Pancreas (tissue), 10 donors: ENCODE data around the gene FCRLB. TPM values are rescaled to one million over a fixed set of nuclear protein-coding genes. Genes with fewer than 3 reads are reported as not detected.

Experiments used
- ATAC-seq, 4 donors: fragments of 200-7000 bp; cut with Tn5 transposase; one replicate each; pipeline versions ENCODE4 v1.8.0 to v1.9.1; 2020; ENCODE audit warnings: mild to moderate bottlenecking in 4 of 4, moderate library complexity in 4 of 4
- DNase-seq, 6 donors: peaks; one replicate each; pipeline ENCODE4 v3.0.0-alpha.2; 2020
- FAIRE-seq: peaks from 2 replicates; lab custom pipeline; 2012; peaks lifted over from hg19 to GRCh38; lab: Jason Lieb, UNC
- H3K27ac ChIP-seq, 4 donors: fragments of 200-600 bp; sonication (generic); 1 replicate in 3 of 4; 2 replicates in 1 of 4; pipeline versions ENCODE4 v1.5.0 to v1.8.0; 2020
- H3K27me3 ChIP-seq, 4 donors: fragments of 200-600 bp; one replicate each; pipeline ENCODE4 v1.8.0; 2021
- H3K36me3 ChIP-seq, 3 donors: fragments of 200-600 bp; sonication (generic) in 1 of 3; one replicate each; pipeline versions ENCODE4 v1.5.0 to v1.8.0; 2020 to 2021
- H3K4me1 ChIP-seq, 3 donors: fragments of 200-600 bp; one replicate each; pipeline ENCODE4 v1.8.0; 2021
- H3K4me3 ChIP-seq, 4 donors: fragments of 200-600 bp; sonication (generic) in 2 of 4; one replicate each; pipeline versions ENCODE4 v1.5.0 to v1.8.0; 2020 to 2021
- H3K9me3 ChIP-seq, 4 donors: fragments of 200-600 bp; one replicate each; pipeline ENCODE4 v1.8.0; 2021
- CTCF ChIP-seq, 4 donors: fragments of 200-600 bp; sonication (generic) in 3 of 4; IDR thresholded peaks; one replicate each; pipeline versions ENCODE4 v1.5.0 to v1.8.0; 2021; ENCODE audit warnings: antibody characterized with exemption in 4 of 4
- WGBS, 2 donors: extraction: QIAGEN DNeasy Blood & Tissue Kit; methylation state at CpG; one replicate each; pipeline ENCODE4 v1.1.7; 2013; 5-methylcytosine and 5-hydroxymethylcytosine counted together
- intact Hi-C, 3 donors: fragments of 100-400 bp; cut with DNase I; formaldehyde crosslinking; loops; one replicate each; pipeline versions ENCODE4 v1.11.1 to v1.14.2; 2022
- polyA plus RNA-seq, 2 donors: library from polyadenylated mRNA; stranded (reverse); fragments of 200-250 nt; gene quantifications; one replicate each; pipeline ENCODE4 v1.2.3, GENCODE V29; 2013
- total RNA-seq, 6 donors: library from RNA; stranded (reverse); fragmentation: NEBNext Ultra II Directional in 4 of 6; extraction: Animal tissue kit (Norgen Biotek cat#: 25700) in 4 of 6; gene quantifications; one replicate each; pipeline versions ENCODE4 v1.2.1 to v1.2.4, GENCODE V29; 2021 to 2023
- donor health status: healthy with polysubstance abuse.
- donor health status: DM: no; HTN: no; CAD: no; lungs with moderate emphysema.
- donor health status: DM: no; HTN: no; CAD: no.
- donor health status: control.
- donor health status: control.
- donor health status: Bipolar disorder and iron deficiency.
- donor health status: DM: yes; HTN: yes; CAD: no.
- donor health status: DM: no; HTN: no; CAD: no.
- donor health status: DM: no; HTN: no; CAD: no.
- donor health status: DM: yes; HTN: yes; CAD: no.

Gene FCRLB
- total and polyA plus RNA-seq, 8 donors: 0.14 to 0.51 (median 0.36) TPM

GRCh38 chr1:161709373-161709772 lies 12.0 kb upstream of the FCRLB start:
- DNase-seq: no peak
- intact Hi-C loops: no loop called here
- Histone ChIP-seq H3K9me3 (no peaks in the 10 kb centered on the region), H3K36me3 (no peaks in the 10 kb centered on the region), H3K27ac (no peak overlapping the region), H3K27me3 (no peaks in the 10 kb centered on the region), H3K4me3 (no peak overlapping the region), H3K4me1 (no peaks in the 10 kb centered on the region)
- no peak for TF ChIP-seq CTCF (IDR thresholded peaks at IDR 0.05)
- WGBS, 2 donors: 65 to 80% methylated on average over 4 of the region's 4 CpGs
- no peak for FAIRE-seq
- no peak for ATAC-seq

GRCh38 chr1:161710560-161710959 lies 10.8 kb upstream of the FCRLB start:
- Histone ChIP-seq H3K27ac (no peak overlapping the region), H3K4me3 (no peak overlapping the region), H3K36me3 (no peaks in the 10 kb centered on the region), H3K9me3 (no peaks in the 10 kb centered on the region), H3K27me3 (no peaks in the 10 kb centered on the region), H3K4me1 (no peaks in the 10 kb centered on the region)
- intact Hi-C loops: no loop called here
- no peak for TF ChIP-seq CTCF (IDR thresholded peaks at IDR 0.05)
- DNase-seq (no peak), FAIRE-seq (no peak), ATAC-seq (no peak)
- WGBS, 2 donors: 60 to 65% methylated on average over 4 of the region's 4 CpGs

- FAIRE-seq (no peak), ATAC-seq (peak in 1 of 4 donors; percentile 12), DNase-seq (no peak)
- Histone ChIP-seq H3K4me3 (no peak overlapping the region), H3K36me3 (no peaks in the 10 kb centered on the region), H3K27me3 (no peaks in the 10 kb centered on the region), H3K9me3 (no peaks in the 10 kb centered on the region), H3K27ac (no peak overlapping the region), H3K4me1 (no peaks in the 10 kb centered on the region)
- 71 to 84% methylated on average over 8 of the region's 8 CpGs for WGBS, 2 donors
- intact Hi-C loops: no loop called here
- no peak for TF ChIP-seq CTCF (IDR thresholded peaks at IDR 0.05)
These were observed 2.6 kb upstream of the FCRLB start for GRCh38 chr1:161718559-161719324.

GRCh38 chr1:161719325-161719611 lies 2.1 kb upstream of the FCRLB start:
- Histone ChIP-seq H3K27ac (no peak overlapping the region), H3K27me3 (no peaks in the 10 kb centered on the region), H3K36me3 (no peaks in the 10 kb centered on the region), H3K9me3 (no peaks in the 10 kb centered on the region), H3K4me1 (no peaks in the 10 kb centered on the region), H3K4me3 (no peak overlapping the region)
- DNase-seq: no peak
- WGBS, 2 donors: 90 to 91% methylated on average over 1 of the region's 1 CpG
- no peak for TF ChIP-seq CTCF (IDR thresholded peaks at IDR 0.05)
- no peak for FAIRE-seq
- no peak for ATAC-seq
- intact Hi-C loops: no loop called here

GRCh38 chr1:161720422-161720821 lies 922 bp upstream of the FCRLB start:
- H3K9me3 ChIP-seq: no peaks in the 10 kb centered on the region
- no peak for ATAC-seq
- H3K4me1 ChIP-seq: peaks cover 0 to 3% (median 0%) of the 10 kb centered on the region in 3 donors
- no peak for FAIRE-seq
- no peaks in the 10 kb centered on the region for H3K36me3 ChIP-seq
- DNase-seq: no peak
- no peaks in the 10 kb centered on the region for H3K27me3 ChIP-seq
- WGBS, 2 donors: 79 to 89% methylated on average over 1 of the region's 1 CpG
- no peak overlapping the region for H3K4me3 ChIP-seq
- no peak for TF ChIP-seq CTCF (IDR thresholded peaks at IDR 0.05)
- no peak overlapping the region for H3K27ac ChIP-seq
- intact Hi-C loops: no loop called here
